GM23338 (cell line): Measurements from ENCODE around the gene CYP46A1. TPM values are rescaled to one million over a fixed set of nuclear protein-coding genes. Genes with fewer than 3 reads are reported as not detected.

Source experiments
- ATAC-seq: fragments of 200-7000 bp; cut with Tn5 transposase; 3 replicates; pipeline ENCODE4 v1.9.1; 2020
- DNase-seq: peaks from one replicate; pipeline ENCODE4 v3.0.0-alpha.2; 2015; ENCODE audit warnings: low spot score
- H2AFZ ChIP-seq: fragments of 200-600 bp; sonication (generic); 2 replicates; pipeline ENCODE4 v1.8.0; 2016; ENCODE audit warnings: antibody characterized with exemption, mild to moderate bottlenecking, moderate library complexity
- H3F3A ChIP-seq: fragments of 200-600 bp; sonication (generic); replicated peaks from 2 replicates; pipeline ENCODE4 v1.8.0; 2017; ENCODE audit warnings: antibody characterized with exemption, mixed run types, low read depth
- H3K27ac ChIP-seq: fragments of 200-600 bp; sonication (generic); 2 replicates; pipeline ENCODE4 v1.6.1; 2016; ENCODE audit warnings: low read depth
- H3K27me3 ChIP-seq: fragments of 200-600 bp; sonication (generic); 2 replicates; pipeline ENCODE4 v1.8.0; 2016; ENCODE audit warnings: mild to moderate bottlenecking, mixed run types, moderate library complexity; ENCODE audit not compliant: insufficient read depth
- H3K36me3 ChIP-seq: fragments of 200-600 bp; sonication (generic); 2 replicates; pipeline ENCODE4 v1.8.0; 2016; ENCODE audit warnings: mild to moderate bottlenecking; ENCODE audit not compliant: insufficient read depth
- H3K4me1 ChIP-seq: fragments of 200-600 bp; sonication (generic); 2 replicates; pipeline ENCODE4 v1.8.0; 2016; ENCODE audit warnings: mild to moderate bottlenecking, moderate library complexity; ENCODE audit not compliant: insufficient read depth
- H3K4me2 ChIP-seq: fragments of 200-600 bp; sonication (generic); 2 replicates; pipeline ENCODE4 v1.7.1; 2017; ENCODE audit warnings: mixed run types
- H3K4me3 ChIP-seq: fragments of 200-600 bp; sonication (generic); 2 replicates; pipeline ENCODE4 v1.6.1; 2016; ENCODE audit warnings: mixed run types
- H3K79me2 ChIP-seq: fragments of 200-600 bp; sonication (generic); replicated peaks from 2 replicates; pipeline ENCODE4 v1.8.0; 2017; ENCODE audit warnings: mild to moderate bottlenecking; ENCODE audit not compliant: insufficient read depth
- H3K9me2 ChIP-seq: fragments of 200-600 bp; sonication (generic); 2 replicates; pipeline ENCODE4 v1.8.0; 2017; ENCODE audit not compliant: insufficient read depth
- H4K20me1 ChIP-seq: fragments of 200-600 bp; sonication (generic); replicated peaks from 2 replicates; pipeline ENCODE4 v1.8.0; 2017; ENCODE audit warnings: mild to moderate bottlenecking; ENCODE audit not compliant: insufficient read depth
- H3K27ac Mint-ChIP-seq: 2 replicates; pipeline ENCODE4 v1.8.0; 2020; ENCODE audit warnings: inconsistent platforms, mild to moderate bottlenecking, moderate library complexity, mixed read lengths
- H3K27me3 Mint-ChIP-seq: 3 replicates; pipeline ENCODE4 v1.8.0; 2022; ENCODE audit warnings: low read depth, mild to moderate bottlenecking, moderate library complexity, mixed read lengths, inconsistent platforms; ENCODE audit not compliant: insufficient read depth, poor library complexity
- H3K36me3 Mint-ChIP-seq: 3 replicates; pipeline ENCODE4 v1.8.0; 2021; ENCODE audit warnings: low read depth, mild to moderate bottlenecking, inconsistent platforms, moderate library complexity, mixed read lengths
- H3K4me1 Mint-ChIP-seq: 3 replicates; pipeline ENCODE4 v1.8.0; 2020; ENCODE audit warnings: mild to moderate bottlenecking, inconsistent platforms, mixed read lengths
- H3K4me3 Mint-ChIP-seq: 3 replicates; pipeline ENCODE4 v1.8.0; 2021; ENCODE audit warnings: moderate library complexity, mild to moderate bottlenecking, inconsistent platforms, mixed read lengths
- H3K9me3 Mint-ChIP-seq: 3 replicates; pipeline ENCODE4 v1.8.0; 2020; ENCODE audit warnings: moderate library complexity, mild to moderate bottlenecking, inconsistent platforms, mixed read lengths
- CREB1 ChIP-seq: fragments of 250-450 bp; sonication (Bioruptor Pico); IDR thresholded peaks from 2 replicates; pipeline ENCODE4 v1.5.0; 2020; ENCODE audit warnings: low read depth, mild to moderate bottlenecking, moderate library complexity
- JUNB ChIP-seq: IDR thresholded peaks from one replicate; pipeline ENCODE4 v1.6.1; 2016; ENCODE audit warnings: antibody characterized with exemption; ENCODE audit not compliant: unreplicated experiment
- NANOG ChIP-seq: IDR thresholded peaks from 2 replicates; pipeline ENCODE4 v1.6.1; 2016; ENCODE audit warnings: antibody characterized with exemption, borderline replicate concordance
- POLR2AphosphoS5 ChIP-seq: IDR thresholded peaks from 2 replicates; pipeline ENCODE4 v1.6.1; 2016; ENCODE audit warnings: antibody characterized with exemption, low read depth
- ZNF114 ChIP-seq: fragments of 250-450 bp; sonication (Bioruptor Pico); IDR thresholded peaks from 2 replicates; pipeline ENCODE4 v1.5.0; 2020; ENCODE audit warnings: mild to moderate bottlenecking, moderate library complexity
- ZNF331 ChIP-seq: fragments of 250-450 bp; sonication (Bioruptor Pico); IDR thresholded peaks from 2 replicates; pipeline ENCODE4 v1.5.0; 2020; ENCODE audit warnings: low read depth, mild to moderate bottlenecking, moderate library complexity
- long read RNA-seq: library from polyadenylated mRNA; unstranded; transcript quantifications from one replicate; pipeline ENCODE4 v2.0.0, GENCODE V29; 2020; ENCODE audit not compliant: unreplicated experiment
- polyA plus RNA-seq: library from polyadenylated mRNA; unstranded; fragments of >200 nt; fragmentation: Nextera tagmentation; extraction: Ambion mirVana; gene quantifications from 2 replicates; pipeline ENCODE4 v1.2.1, GENCODE V29; 2016
- total RNA-seq: library from RNA; depleted of rRNA; stranded (reverse); fragments of >200 nt; shearing (Covaris generic); gene quantifications from 2 replicates; pipeline ENCODE4 v1.2.3, GENCODE V29; 2014; rRNA removed
- TF ChIP-seq, protein P1 (sequence below): IDR thresholded peaks from 2 replicates; pipeline ENCODE4 v1.6.1; 2016; ENCODE audit warnings: antibody characterized with exemption
- TF ChIP-seq, protein P2 (sequence below): IDR thresholded peaks from one replicate; pipeline ENCODE4 v1.6.1; 2018; ENCODE audit warnings: antibody characterized with exemption; ENCODE audit not compliant: unreplicated experiment
- TF ChIP-seq, protein P3 (sequence below): fragments of 250-450 bp; sonication (Bioruptor Pico); IDR thresholded peaks from 2 replicates; pipeline ENCODE4 v1.5.0; 2020; ENCODE audit warnings: mild to moderate bottlenecking, moderate library complexity

Gene CYP46A1
- total RNA-seq = 0.47 and 0.59 TPM in 2 replicates
- 0.47 and 0.66 TPM in 2 replicates for polyA plus RNA-seq
- long read RNA-seq = 0 reads

DNA sequence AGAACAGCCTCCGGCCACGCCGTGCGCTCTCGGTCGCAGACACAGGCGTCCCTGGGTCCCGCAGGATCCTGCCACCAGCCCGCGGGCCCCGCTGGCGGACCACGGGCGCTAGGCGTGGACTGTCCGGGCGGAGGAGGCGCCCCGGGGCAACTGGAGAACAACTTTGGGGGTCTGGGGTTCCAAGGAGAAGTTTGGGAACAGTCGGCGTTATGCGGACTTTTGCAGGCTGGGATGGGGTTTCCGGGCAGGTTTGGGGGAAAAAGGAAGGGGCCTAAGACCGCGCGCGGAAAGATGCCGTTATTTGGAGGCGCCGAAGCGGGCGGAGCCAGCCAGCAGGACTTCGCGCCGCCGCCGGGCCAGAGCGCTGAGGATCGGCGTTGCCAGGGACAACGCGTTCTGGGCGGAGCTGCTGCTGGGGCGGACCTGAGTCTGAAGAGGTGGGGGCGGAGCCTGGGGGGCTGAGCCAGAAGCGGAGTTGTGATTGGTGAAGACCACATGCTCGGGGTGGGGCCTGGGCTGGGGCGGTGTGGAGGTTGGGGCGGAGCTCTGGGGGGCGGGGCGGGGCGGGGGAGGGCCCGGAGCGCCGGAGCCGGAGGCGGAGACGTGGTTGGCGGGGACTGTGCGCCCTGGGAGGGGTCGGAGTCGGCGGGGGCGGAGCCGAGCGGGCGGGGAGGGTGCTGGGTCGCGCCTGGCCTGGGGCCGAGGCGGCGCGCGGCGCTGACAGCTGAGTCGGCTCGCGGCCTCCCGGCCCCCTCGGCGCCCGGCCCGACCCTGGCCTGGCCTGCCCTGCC is at the start of gene CYP46A1:
Gene CYP46A1 (plus strand): TSS at position 680 of the 791 bp plus-strand sequence. CDS start 120 bp downstream, outside the sequence.
- Histone ChIP-seq H3K4me1 (peaks cover 11% of the 10 kb centered on the region), H3K27ac (peak within 1 kb of the TSS; percentile 81; the same call in 1 of the 2 replicates), H3K9me2 (no peaks in the 10 kb centered on the region), H3K4me2 (peak within 1 kb of the TSS; percentile 100), H2AFZ (peak within 1 kb of the TSS; percentile 100), H3K79me2 (no peaks in the 10 kb centered on the region), H3K36me3 (no peaks in the 10 kb centered on the region), H3K27me3 (no peaks in the 10 kb centered on the region), H4K20me1 (no peaks in the 10 kb centered on the region), H3K4me3 (peak within 1 kb of the TSS; percentile 100), H3F3A (no peaks in the 10 kb centered on the region)
- H3K27me3 Mint-ChIP-seq = peaks cover 15% of the 10 kb centered on the region
- TF ChIP-seq NANOG = no peak
- no peak for TF ChIP-seq JUNB
- TF ChIP-seq, protein P1, sequence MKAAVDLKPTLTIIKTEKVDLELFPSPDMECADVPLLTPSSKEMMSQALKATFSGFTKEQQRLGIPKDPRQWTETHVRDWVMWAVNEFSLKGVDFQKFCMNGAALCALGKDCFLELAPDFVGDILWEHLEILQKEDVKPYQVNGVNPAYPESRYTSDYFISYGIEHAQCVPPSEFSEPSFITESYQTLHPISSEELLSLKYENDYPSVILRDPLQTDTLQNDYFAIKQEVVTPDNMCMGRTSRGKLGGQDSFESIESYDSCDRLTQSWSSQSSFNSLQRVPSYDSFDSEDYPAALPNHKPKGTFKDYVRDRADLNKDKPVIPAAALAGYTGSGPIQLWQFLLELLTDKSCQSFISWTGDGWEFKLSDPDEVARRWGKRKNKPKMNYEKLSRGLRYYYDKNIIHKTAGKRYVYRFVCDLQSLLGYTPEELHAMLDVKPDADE = peak; percentile 55; the same call in 1 of the 2 replicates
- peak; percentile 96 for TF ChIP-seq CREB1 (CRISPR knock-in tag)
- TF ChIP-seq POLR2AphosphoS5 = peak; percentile 63; the same call in 1 of the 2 replicates
- ATAC-seq = peak; percentile 68
- peaks cover 32% of the 10 kb centered on the region for H3K4me1 Mint-ChIP-seq
- peak within 1 kb of the TSS; percentile 86 for H3K4me3 Mint-ChIP-seq
- DNase-seq = peak; percentile 100
- peaks cover 6% of the 10 kb centered on the region for H3K9me3 Mint-ChIP-seq
- H3K27ac Mint-ChIP-seq = no peak within 1 kb of the TSS; the same call in 1 of the 2 replicates
- peaks cover 5% of the 10 kb centered on the region; the same call in 2 of the 3 replicates for H3K36me3 Mint-ChIP-seq

DNA sequence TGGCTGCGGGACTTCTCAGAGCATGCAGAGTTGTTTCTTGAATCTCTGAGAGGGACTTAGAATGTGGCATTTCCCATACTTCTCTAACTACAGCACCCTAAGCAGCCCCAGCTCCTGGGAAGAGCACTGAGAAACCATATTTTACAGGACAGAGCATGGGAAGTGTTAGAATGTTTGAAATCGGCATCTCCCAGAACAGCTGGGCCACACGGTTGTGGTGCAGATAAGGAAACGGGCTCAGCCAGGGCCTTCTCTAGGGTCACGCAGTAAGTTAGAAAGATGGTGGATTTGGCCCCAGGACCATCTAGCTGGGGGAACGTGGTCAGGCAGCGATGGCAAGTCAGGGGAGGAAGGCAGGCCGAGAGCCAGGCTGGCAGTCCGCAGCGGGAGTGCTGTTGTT is 49.7 kb upstream of the CYP46A1 start:
- Mint-ChIP-seq H3K9me3 (no peaks in the 10 kb centered on the region), H3K4me1 (peaks cover 4% of the 10 kb centered on the region; the same call in 2 of the 3 replicates), H3K27ac (no peak overlapping the region), H3K27me3 (peaks cover 4% of the 10 kb centered on the region), H3K4me3 (no peak overlapping the region), H3K36me3 (no peaks in the 10 kb centered on the region)
- Histone ChIP-seq H3K4me1 (no peaks in the 10 kb centered on the region), H4K20me1 (no peaks in the 10 kb centered on the region), H3K36me3 (no peaks in the 10 kb centered on the region), H3K27me3 (no peaks in the 10 kb centered on the region), H3F3A (no peaks in the 10 kb centered on the region), H3K4me3 (no peak overlapping the region), H3K9me2 (no peaks in the 10 kb centered on the region), H3K79me2 (no peaks in the 10 kb centered on the region), H2AFZ (no peak overlapping the region), H3K4me2 (no peak overlapping the region), H3K27ac (no peak overlapping the region)
- DNase-seq = no peak
- no peak for ATAC-seq
- TF ChIP-seq, protein P2, sequence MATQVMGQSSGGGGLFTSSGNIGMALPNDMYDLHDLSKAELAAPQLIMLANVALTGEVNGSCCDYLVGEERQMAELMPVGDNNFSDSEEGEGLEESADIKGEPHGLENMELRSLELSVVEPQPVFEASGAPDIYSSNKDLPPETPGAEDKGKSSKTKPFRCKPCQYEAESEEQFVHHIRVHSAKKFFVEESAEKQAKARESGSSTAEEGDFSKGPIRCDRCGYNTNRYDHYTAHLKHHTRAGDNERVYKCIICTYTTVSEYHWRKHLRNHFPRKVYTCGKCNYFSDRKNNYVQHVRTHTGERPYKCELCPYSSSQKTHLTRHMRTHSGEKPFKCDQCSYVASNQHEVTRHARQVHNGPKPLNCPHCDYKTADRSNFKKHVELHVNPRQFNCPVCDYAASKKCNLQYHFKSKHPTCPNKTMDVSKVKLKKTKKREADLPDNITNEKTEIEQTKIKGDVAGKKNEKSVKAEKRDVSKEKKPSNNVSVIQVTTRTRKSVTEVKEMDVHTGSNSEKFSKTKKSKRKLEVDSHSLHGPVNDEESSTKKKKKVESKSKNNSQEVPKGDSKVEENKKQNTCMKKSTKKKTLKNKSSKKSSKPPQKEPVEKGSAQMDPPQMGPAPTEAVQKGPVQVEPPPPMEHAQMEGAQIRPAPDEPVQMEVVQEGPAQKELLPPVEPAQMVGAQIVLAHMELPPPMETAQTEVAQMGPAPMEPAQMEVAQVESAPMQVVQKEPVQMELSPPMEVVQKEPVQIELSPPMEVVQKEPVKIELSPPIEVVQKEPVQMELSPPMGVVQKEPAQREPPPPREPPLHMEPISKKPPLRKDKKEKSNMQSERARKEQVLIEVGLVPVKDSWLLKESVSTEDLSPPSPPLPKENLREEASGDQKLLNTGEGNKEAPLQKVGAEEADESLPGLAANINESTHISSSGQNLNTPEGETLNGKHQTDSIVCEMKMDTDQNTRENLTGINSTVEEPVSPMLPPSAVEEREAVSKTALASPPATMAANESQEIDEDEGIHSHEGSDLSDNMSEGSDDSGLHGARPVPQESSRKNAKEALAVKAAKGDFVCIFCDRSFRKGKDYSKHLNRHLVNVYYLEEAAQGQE = no peak
- TF ChIP-seq POLR2AphosphoS5 (no peak), CREB1 (CRISPR knock-in tag) (no peak), JUNB (no peak), ZNF114 (CRISPR knock-in tag) (no peak), ZNF331 (CRISPR knock-in tag) (no peak)
- TF ChIP-seq, protein P3, sequence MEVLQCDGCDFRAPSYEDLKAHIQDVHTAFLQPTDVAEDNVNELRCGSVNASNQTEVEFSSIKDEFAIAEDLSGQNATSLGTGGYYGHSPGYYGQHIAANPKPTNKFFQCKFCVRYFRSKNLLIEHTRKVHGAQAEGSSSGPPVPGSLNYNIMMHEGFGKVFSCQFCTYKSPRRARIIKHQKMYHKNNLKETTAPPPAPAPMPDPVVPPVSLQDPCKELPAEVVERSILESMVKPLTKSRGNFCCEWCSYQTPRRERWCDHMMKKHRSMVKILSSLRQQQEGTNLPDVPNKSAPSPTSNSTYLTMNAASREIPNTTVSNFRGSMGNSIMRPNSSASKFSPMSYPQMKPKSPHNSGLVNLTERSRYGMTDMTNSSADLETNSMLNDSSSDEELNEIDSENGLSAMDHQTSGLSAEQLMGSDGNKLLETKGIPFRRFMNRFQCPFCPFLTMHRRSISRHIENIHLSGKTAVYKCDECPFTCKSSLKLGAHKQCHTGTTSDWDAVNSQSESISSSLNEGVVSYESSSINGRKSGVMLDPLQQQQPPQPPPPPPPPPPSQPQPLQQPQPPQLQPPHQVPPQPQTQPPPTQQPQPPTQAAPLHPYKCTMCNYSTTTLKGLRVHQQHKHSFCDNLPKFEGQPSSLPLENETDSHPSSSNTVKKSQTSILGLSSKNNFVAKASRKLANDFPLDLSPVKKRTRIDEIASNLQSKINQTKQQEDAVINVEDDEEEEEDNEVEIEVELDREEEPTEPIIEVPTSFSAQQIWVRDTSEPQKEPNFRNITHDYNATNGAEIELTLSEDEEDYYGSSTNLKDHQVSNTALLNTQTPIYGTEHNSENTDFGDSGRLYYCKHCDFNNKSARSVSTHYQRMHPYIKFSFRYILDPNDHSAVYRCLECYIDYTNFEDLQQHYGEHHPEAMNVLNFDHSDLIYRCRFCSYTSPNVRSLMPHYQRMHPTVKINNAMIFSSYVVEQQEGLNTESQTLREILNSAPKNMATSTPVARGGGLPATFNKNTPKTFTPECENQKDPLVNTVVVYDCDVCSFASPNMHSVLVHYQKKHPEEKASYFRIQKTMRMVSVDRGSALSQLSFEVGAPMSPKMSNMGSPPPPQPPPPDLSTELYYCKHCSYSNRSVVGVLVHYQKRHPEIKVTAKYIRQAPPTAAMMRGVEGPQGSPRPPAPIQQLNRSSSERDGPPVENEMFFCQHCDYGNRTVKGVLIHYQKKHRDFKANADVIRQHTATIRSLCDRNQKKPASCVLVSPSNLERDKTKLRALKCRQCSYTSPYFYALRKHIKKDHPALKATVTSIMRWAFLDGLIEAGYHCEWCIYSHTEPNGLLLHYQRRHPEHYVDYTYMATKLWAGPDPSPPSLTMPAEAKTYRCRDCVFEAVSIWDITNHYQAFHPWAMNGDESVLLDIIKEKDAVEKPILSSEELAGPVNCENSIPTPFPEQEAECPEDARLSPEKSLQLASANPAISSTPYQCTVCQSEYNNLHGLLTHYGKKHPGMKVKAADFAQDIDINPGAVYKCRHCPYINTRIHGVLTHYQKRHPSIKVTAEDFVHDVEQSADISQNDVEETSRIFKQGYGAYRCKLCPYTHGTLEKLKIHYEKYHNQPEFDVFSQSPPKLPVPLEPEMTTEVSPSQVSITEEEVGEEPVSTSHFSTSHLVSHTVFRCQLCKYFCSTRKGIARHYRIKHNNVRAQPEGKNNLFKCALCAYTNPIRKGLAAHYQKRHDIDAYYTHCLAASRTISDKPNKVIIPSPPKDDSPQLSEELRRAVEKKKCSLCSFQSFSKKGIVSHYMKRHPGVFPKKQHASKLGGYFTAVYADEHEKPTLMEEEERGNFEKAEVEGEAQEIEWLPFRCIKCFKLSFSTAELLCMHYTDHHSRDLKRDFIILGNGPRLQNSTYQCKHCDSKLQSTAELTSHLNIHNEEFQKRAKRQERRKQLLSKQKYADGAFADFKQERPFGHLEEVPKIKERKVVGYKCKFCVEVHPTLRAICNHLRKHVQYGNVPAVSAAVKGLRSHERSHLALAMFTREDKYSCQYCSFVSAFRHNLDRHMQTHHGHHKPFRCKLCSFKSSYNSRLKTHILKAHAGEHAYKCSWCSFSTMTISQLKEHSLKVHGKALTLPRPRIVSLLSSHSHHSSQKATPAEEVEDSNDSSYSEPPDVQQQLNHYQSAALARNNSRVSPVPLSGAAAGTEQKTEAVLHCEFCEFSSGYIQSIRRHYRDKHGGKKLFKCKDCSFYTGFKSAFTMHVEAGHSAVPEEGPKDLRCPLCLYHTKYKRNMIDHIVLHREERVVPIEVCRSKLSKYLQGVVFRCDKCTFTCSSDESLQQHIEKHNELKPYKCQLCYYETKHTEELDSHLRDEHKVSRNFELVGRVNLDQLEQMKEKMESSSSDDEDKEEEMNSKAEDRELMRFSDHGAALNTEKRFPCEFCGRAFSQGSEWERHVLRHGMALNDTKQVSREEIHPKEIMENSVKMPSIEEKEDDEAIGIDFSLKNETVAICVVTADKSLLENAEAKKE (CRISPR knock-in tag) = no peak
